ENCODE measurements around the gene PLCG1.

Gene PLCG1

DNA sequence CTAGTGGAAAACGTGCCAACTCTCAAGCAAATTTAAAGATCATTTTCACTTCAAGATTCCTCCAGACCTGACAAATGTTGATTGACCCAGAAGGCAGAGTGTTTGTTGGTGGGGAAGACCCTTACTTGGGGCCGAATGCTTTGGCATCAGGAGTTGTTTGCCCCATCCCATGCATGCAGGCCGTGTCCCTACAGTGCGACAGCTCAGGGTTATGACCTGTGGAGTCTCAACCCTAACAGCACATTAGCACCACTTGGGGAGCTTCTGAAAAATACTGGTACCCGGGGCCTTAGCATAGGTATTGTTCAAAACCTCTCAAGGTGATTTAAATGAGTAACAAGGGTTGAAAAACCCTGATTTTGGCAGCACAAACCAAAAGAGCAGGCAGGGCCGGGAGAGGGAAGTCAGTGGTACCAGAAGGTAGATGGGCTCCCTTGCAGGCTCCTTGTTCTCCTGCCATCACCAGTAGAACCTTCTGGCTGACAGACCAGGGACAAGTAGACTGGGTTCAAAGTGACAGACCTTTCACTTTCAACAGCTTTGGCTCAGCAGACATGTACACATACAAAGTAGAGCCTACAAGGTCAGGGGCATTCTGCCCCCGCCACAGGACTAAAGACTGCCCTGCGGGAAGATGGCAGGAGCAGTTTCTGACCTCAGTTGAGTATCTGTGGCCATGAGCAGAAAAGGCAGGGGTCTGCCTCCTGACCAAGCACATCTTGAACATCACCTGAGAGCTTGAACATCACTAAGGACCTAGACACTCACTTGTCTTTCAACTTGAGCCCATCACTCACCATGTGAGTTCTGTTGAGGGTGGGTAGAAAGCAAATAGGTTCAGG, 39.6 kb downstream of the PLCG1 start:
- peak overlapping the region; percentile 70 for H3K27ac ChIP-seq

DNA sequence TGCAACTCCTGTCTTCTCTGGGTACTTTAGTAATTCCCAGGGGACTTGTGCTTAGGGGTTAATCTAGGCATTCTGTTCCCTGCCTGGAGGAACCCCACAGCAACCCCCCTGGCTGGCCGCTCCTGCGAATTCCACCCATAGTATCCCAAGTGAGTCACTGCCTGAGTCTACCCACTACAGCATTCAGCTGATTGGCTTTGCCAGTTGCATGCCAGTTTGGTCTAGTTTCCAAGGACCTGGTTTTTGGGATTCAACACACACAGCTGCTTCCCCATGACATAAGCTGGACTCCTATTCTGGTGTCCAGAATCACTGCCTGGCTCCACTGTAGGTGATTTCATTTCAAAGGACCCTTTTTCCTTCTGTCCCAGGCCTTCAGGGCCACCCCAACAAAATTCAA, 40.3 kb downstream of the PLCG1 start:
- DNase-seq (ENCODE audit: low read depth, low spot score), result no peak
- H3K27ac ChIP-seq, result peak overlapping the region; percentile 70

More for the DNA sequence above, 39.6 kb downstream of the PLCG1 start:
- DNase-seq (ENCODE audit: low read depth, low spot score), result no peak

DNA sequence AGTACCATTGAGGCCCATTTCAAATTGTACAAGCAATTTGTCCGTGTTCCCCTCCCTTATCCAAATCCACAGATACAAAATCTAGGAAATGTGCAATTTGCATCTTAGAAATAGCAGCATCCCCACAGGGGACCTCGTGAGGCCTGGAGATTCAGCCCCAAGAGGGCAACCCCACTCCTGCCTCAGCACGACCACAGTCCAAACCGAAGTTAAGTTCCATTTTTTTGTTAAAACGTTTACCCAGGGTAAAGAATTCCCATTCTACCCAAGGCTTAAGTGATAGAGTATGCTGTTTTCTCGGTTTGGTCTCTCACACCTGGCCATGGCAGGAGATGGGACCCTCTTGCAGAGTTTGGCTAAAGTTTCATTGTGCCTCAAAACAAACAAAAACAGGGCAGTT, 41.2 kb downstream of the PLCG1 start:
- H3K27ac ChIP-seq, result peak overlapping the region; percentile 70
- no peak for DNase-seq (ENCODE audit: low read depth, low spot score)

DNA sequence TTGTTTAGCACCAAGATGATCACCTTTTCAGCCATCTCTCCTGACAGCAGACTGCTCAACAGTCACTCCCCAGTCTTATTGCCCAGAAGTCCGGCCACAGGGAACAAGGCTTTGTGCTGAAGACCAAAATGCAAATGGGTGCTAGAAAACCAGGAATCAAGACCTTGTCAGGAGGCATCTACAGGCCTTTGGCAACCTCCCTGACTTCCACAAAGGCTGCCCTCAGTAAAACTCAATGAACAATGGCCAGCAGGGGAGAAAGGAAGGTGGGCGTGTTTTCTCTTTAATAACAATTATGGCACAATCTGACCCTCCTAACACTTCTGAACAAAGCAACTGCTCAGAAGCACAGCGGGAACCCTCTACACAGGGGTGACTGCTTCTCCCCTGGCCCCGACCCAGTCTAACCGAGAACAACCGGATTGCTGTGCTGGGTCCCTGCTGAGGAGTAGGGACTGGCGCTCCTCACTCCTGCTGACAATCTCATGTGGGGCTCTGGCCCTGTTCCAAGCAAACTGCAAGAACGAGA, 41.6 kb downstream of the PLCG1 start:
- no peak overlapping the region for H3K27ac ChIP-seq
- no peak for DNase-seq (ENCODE audit: low read depth, low spot score)

DNA sequence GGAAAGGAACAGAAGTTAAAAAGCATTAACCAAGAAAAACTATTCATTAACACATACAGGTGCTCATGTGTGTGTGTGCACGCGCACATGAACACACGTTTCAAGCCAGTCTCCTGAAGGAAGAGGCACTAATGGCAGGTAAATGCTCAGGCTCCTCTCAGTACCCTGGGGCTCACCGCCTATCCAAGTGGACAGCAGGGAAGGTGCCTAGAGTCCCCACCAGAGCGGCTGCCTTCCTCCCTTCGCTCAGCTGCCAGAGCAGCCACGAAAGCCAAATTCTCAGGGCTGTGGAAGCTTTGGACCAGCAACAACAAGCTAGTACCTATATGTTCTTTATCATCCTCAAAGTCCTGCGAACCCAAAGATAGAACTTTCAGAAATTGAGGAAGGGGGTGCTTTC, 42.6 kb downstream of the PLCG1 start:
- H3K27ac ChIP-seq, result no peak overlapping the region
- no peak for DNase-seq (ENCODE audit: low read depth, low spot score)

DNA sequence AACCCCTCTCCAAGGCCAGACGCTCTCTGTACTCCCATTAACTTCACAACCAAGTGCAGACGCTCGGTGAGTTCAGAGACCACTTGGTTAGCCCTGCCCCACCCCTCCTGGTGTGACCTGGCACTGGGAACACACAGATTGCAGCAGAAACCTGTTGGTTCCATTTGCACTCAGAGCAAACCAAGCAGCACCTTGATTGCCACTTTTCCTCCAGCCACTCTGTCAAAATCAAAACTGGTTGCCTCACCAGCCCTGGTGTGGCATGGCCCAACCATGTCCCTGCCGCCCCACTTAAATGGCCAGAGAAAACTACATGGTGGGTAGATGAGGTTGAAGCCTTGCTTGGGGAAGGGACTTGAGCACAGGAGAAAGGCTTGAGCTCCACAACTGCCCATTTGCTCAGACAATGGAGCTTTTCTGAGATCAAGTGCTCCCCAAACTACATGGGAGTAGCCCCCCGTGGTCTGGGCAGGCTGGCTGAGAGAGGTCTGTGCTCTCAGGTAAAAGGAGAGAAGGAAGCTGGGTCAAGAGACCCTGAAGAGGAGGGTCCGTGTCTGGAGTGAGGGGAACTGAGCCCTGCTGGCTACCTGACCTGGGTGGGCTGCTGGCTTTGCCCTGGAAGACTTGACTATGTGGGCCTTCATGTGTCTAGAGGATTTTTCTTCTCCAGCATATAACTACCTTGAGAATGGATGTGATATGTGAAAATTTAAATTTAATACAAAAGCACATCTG, 43.4 kb downstream of the PLCG1 start:
- H3K27ac ChIP-seq, result no peak overlapping the region
- DNase-seq (ENCODE audit: low read depth, low spot score), result no peak

DNA sequence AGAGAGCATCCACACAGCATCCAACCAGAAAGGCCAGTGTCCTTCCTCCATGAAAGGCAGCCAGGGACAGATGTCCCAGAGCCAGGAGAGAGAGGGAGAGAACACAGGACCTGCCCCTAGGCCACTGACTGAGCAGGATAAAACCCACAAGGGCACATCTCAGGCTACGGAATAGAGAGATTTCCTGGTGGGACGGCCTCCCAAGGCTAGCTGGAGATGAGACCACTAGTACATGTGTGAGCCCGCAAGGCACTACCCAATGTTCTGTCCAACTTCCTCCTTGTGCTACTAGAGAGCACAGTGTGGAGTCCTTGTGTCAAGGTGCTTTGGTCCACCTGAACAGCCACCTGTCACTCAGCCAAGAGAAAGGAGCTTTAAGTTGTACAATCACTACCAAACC, 44.2 kb downstream of the PLCG1 start:
- no peak for DNase-seq (ENCODE audit: low read depth, low spot score)
- no peak overlapping the region for H3K27ac ChIP-seq

DNA sequence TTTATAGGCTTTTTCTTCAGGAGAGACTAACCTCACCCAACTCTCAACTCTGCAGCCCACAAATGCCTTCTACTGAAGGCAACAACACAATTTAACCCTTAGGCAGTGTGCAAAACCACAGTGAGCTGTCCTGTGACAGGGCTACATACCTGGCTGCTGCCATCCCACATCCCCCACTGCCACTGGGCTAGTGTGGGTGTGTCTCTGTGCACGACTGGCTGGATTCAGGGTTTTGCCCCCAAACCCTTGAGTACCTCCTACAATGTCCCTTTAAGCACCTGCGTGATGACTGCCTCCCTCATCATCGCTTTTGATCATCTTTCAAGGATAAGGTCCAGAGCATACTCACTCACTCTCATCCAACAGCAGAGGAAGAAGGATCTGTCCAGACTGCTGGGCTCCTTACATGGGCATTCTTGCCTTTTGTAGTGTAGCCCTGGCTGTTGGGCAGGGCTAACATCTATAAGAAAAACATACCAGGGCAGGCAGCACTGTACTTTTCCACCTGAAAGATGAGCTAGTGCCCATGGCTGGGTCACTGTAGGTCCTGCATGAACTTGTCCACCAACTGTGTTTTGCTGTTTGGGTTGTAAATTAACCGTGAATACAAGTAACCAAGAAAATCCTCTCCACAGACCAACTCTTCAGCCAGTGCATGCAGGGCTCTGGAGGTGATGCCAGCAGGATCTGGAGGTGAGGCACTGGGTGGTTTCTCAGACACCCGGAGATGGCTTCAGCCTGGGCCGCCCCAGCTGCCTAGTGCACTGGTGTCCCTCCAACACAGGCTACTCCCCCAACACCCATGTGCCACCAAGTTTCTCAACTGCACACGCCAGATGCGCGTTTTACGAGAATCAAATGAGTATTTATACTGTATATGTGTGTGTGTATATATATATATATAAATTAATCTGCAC, 45.2 kb downstream of the PLCG1 start:
- DNase-seq (ENCODE audit: low read depth, low spot score), result peak; percentile 14
- peak overlapping the region; percentile 9 for H3K27ac ChIP-seq

DNA sequence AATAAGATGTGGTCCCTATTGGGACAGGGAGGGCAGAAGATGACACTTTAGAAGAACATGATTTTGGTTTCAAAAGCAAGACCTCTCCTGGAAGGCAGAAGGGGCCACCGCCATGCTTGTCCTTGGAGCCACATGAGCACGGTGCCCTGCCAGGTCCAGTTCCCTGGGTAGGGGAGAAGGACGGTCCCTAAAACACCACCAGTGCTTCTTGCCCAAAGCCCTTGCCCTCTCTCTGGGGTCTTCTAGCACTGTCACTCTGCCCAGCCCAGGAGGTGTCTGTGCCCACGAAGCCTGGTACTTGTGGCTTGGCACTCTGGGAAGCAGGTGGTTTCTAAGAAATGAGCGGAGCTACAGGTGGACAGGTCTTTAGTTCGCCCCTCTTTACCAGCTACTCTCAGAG, 46.0 kb downstream of the PLCG1 start:
- DNase-seq (ENCODE audit: low read depth, low spot score), result no peak
- no peak overlapping the region for H3K27ac ChIP-seq

DNA sequence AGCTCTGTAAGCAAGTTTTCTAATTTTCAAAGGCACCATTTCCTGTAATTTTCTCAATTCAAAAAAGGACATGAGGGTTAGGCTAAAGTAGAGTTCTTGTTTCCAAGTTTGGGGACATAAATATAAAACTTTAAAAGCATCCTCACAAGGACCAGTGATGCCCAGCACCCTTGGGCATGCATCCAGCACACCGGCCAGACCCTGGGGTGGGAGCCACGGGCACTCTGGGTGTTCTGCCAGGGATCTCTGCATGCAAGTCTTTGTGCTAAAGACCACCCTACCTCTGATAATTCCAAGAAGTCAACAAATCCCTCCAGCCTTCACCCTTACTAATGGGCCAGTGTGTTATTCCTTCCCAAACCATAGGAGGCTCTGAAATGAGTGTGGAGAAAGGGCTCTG, 46.5 kb downstream of the PLCG1 start:
- no peak for DNase-seq (ENCODE audit: low read depth, low spot score)
- H3K27ac ChIP-seq, result no peak overlapping the region

DNA sequence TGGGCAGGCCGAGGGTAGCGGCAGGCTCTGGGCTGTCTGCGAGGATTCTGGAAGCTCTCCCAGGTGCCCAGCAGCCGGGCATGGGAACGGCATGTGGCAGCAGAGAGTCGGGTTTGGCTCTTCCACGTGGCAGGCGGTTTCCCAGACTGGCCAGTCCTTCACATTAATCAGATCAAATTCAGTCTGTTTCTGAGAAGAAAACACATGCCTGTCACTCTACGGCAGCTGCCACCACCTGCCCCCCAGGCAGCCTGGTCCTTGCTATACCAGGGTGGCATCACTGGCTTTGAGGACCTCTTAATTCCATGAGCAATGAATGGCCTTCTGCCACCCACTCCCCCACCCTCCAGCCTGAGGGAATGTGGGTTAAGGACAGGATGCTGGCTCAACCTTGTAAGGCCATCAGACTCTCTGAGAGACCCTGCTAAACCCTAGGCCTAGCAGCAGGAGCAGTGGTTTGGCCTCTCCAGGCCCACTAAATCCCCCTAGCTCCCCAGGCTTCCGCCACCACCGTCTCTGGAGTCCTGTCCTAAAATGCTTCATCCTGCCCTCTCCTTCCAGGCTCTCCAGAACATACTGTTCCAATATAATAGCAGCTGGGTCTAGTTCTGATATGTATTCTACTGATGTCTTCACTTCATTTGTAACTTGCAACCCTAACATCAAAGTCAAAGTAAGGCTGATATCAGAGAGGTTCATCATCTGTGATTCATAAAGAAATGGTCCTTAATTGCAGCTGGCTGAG, 47.8 kb downstream of the PLCG1 start:
- DNase-seq (ENCODE audit: low read depth, low spot score), result no peak
- no peak overlapping the region for H3K27ac ChIP-seq

DNA sequence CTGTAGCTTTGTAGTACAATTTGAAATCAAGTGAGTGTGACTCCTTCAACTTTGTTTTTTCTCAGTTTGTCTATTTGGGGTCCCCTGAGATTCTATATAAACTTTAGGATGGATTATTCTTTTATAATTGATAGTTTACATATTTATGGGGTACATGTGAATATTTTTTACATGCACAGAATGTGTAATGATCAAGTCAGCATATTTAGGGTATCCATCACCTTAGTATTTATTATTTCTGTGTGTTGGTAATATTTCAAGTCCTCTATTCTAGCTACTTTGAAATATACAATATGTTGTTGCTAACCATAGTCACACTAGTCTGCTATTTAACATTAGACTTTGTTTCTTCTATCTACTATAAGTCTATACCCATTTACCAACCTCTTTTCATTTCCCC, 50.3 kb downstream of the PLCG1 start:
- H3K27ac ChIP-seq, result no peak overlapping the region
- DNase-seq (ENCODE audit: low read depth, low spot score), result no peak

DNA sequence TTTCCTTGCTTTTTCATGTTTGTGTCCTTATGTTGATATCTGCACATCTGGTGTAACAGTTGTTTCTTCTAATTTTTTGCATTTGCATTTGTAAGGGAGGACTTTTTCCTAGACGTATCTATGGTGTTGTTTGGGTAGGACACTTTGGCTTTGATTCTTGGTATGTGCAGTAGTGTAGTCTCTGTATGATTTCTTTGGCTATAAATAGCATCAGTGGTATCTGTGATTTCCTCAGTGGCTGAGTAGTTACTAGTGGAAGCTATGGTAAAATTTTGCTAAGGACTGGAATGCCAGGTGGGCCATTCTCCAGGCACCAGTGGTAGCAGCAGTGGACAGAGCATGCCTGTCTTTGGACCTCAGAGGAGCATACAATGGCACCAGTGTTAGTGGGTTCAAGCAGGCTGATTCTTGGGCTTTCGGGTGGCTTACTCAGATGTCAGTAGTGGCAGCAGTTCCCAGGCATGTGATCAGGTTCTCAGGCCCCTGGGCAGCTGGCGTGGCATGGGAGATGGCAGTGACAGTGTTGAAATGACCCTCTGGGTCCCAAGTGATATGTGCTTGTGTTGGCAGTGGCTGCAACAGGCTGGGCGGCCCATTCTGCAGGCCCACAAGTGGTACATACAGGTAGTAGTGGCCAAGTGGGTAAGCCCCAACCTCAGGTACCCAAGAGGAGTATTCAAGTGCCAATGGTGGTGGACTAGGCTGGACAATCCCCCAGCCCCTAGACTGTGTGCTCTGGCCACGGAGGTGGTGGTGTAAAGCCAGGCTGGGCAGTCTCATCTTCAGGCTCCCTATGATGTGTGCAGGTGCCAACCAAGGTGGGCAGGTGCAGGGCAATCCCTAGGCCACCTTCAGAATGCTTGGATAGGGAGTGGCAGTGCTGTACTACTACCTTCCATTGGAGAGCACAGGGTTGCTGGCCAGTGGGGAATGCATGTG, 54.5 kb downstream of the PLCG1 start:
- no peak for DNase-seq (ENCODE audit: low read depth, low spot score)
- no peak overlapping the region for H3K27ac ChIP-seq

DNA sequence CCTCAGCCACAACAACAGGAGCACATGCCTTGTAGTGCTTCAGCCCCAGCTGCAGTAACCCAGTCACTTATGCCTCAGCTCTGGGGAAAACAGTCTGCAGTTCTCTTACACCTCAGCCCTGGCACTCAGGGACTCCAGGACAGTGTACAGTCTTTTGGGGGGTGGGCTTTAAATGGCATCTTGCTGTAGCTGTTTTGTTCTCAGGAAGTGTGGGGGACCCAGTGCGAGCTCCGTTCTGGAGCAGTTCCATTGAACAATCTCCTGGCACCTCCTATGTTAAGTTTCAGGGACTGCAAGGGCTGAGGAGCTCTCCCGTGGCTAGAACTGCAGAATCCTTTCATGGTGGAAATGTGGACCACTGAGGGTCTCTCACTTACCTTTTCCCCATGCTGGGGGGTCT, 55.2 kb downstream of the PLCG1 start:
- H3K27ac ChIP-seq, result no peak overlapping the region
- DNase-seq (ENCODE audit: low read depth, low spot score), result no peak

DNA sequence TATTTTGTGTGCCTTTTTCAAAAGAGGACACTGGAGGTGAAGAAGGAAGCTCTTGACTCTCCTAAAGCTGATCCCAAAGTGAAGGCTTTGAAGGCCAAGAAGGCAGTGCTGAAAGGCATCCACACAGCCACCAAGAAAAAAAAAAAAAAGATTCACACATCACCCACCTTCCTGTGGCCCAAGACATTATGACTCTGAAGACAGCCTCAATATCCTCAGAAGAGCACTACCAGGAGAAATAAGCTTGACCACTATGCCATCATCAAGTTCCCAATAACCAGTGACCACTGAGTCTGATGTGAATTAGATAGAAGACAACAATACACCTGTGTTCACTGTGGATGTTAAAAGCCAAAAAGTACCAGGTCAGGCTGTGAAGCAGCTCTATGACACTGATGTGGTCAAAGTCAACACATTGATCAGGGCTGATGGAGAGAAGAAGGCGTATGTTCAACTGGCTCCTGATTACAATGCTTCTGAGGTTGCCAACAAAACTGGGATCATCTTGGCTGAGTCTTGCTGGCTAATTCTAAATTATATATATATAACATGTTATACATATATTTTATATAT, 59.4 kb downstream of the PLCG1 start:
- H3K27ac ChIP-seq, result no peak overlapping the region
- no peak for DNase-seq (ENCODE audit: low read depth, low spot score)

DNA sequence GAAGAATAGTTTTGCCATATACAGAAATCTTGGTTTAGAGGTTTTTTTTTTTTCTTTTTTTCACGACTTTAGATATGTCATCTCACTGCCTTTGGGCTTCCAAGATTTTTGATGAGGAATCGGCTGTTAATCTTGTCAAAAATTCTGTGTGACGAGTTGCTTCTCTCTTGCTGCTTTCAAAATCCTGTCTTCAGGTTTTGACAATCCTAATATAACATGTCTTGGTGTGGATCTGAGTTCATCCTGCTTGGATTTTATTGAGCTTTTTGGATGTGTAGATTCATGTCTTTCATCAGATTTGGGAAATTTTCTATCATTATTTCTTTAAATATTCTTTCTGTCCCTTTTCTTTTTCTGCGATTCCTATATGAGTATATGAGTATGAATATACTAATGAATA, 61.1 kb downstream of the PLCG1 start:
- H3K27ac ChIP-seq, result no peak overlapping the region
- no peak for DNase-seq (ENCODE audit: low read depth, low spot score)

DNA sequence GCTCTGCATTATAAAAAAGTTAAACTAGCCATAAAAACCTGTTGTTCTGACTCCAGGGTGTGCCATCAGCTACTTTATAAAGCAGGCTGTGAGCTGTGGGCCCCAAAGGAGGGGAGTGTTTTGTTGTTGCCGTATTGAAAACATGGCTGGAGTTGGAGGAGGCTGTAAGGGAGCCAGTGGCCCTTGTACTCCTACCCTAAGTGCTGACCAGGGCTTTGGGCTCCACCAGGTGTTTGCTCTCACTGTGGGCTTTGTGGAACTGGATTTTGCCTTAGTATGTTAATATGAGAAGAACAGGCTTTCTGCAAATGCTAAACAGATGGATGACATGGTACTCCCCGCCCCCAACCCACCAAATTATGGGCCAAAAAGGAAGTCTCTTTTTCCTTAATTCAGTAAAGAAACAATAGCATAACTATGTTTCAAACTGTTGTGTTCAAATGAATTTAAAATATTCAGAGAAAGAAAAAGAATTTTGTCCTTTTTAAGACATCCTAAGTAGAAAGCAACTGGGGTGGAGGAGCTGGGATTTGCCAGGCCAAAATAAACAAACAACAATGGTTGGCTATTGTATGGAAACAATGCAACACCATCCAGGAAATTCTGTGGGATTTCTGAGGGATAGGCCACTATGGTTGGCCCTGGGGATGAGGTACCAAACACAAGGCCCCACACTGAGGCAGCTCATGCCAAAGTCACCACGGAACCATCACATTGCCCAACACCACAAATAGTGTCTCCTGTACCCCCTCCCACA, 63.3 kb downstream of the PLCG1 start:
- DNase-seq (ENCODE audit: low read depth, low spot score), result no peak
- no peak overlapping the region for H3K27ac ChIP-seq

DNA sequence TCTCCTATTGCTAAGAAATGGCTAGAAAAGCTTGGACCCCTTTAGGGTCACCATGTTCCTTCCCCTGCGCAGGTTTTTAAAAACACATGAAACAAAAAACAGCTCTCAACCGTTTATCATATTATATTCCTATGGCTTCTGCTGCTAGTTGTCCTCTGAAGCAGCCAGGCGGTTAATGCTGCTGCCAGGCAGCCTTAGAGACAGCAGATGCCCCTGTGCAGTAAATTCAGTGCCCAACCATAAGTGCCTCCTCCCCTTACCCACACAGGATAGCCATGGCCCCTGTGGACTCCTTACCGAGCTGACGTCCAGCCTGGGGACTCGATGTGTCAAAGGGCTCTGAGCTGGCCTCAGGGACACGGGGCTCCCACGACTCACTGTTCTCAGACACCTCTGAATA, 64.4 kb downstream of the PLCG1 start:
- no peak overlapping the region for H3K27ac ChIP-seq
- DNase-seq (ENCODE audit: low read depth, low spot score), result no peak
